Naive B cell (primary cell): ENCODE measurements around the gene GRID2. TPM values are rescaled to one million over a fixed set of nuclear protein-coding genes. Genes with fewer than 3 reads are reported as not detected.
A peak's percentile ranks its signal among the peaks of the same experiment; 100 is the strongest.

Source experiments
- ATAC-seq, 2 donors: fragments of 150-1000 bp; cut with Tn5 transposase; 2 replicates each; pipeline ENCODE4 v1.10.0; 2021; ENCODE audit warnings: low read depth in 2 of 2, mild to moderate bottlenecking in 2 of 2, moderate library complexity in 2 of 2
- DNase-seq: peaks from one replicate; pipeline ENCODE4 v3.0.0; 2022
- H3K27ac Mint-ChIP-seq, 6 donors: one replicate each; pipeline ENCODE4 v1.8.0; 2020 to 2022; ENCODE audit warnings: mild to moderate bottlenecking in 6 of 6, mixed read lengths in 6 of 6, moderate library complexity in 5 of 6, inconsistent platforms in 2 of 6
- H3K27me3 Mint-ChIP-seq, 3 donors: one replicate each; pipeline ENCODE4 v1.8.0; 2021 to 2022; ENCODE audit warnings: mixed read lengths in 3 of 3, mild to moderate bottlenecking in 1 of 3
- H3K36me3 Mint-ChIP-seq, 2 donors: one replicate each; pipeline ENCODE4 v1.8.0; 2020 to 2022; ENCODE audit warnings: mixed read lengths in 2 of 2, inconsistent platforms in 1 of 2, mild to moderate bottlenecking in 1 of 2
- H3K4me1 Mint-ChIP-seq, 3 donors: one replicate each; pipeline ENCODE4 v1.8.0; 2020 to 2022; ENCODE audit warnings: mixed read lengths in 3 of 3, inconsistent platforms in 1 of 3, mild to moderate bottlenecking in 1 of 3, moderate library complexity in 1 of 3
- H3K4me3 Mint-ChIP-seq, 8 donors: one replicate each; pipeline ENCODE4 v1.8.0; 2020 to 2022; ENCODE audit warnings: mild to moderate bottlenecking in 8 of 8, mixed read lengths in 8 of 8, moderate library complexity in 8 of 8, inconsistent platforms in 2 of 8
- H3K9me3 Mint-ChIP-seq, 7 donors: one replicate each; pipeline ENCODE4 v1.8.0; 2020 to 2022; ENCODE audit warnings: mixed read lengths in 7 of 7, mild to moderate bottlenecking in 5 of 7, inconsistent platforms in 2 of 7, moderate library complexity in 1 of 7
- polyA plus RNA-seq, 6 donors: library from polyadenylated mRNA; unstranded; fragments of 300-500 nt; fragmentation: Illumina TruSeq; gene quantifications; one replicate each; pipeline ENCODE4 v1.2.3, GENCODE V29; 2021; ENCODE audit warnings: low read depth in 6 of 6

The GRID2 gene
- polyA plus RNA-seq, 6 donors from 2014 or later: not detected

DNA sequence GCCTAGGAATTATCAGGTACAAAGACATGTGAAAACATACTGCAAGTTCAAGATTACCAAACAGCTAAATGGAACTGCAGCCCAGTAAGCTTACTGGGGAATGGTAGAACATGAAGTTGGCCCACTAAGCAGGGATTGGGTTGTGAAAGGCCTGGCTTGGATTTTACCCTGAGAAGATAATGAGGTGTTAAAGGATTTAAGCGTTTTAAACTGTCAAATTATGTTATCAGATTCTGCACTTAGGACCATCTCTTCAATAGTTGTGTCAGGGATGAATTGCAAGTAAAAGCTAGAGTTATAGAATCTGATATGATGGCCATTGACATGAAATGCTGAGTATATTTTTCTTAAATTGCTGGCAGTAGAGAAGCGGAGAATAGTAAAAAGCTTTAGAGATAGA, 225.7 kb downstream of the GRID2 start:
- no peaks in the 10 kb centered on the region for H3K4me1 Mint-ChIP-seq
- ATAC-seq: no peak
- peaks cover 0 to 6% (median 2%) of the 10 kb centered on the region in 7 donors for H3K9me3 Mint-ChIP-seq
- H3K27ac Mint-ChIP-seq: no peak overlapping the region
- no peaks in the 10 kb centered on the region for H3K36me3 Mint-ChIP-seq
- no peak overlapping the region for H3K4me3 Mint-ChIP-seq
- H3K27me3 Mint-ChIP-seq: no peaks in the 10 kb centered on the region
- no peak for DNase-seq

GRCh38 chr4:92535599-92535998, 231.8 kb downstream of the GRID2 start:
- Mint-ChIP-seq H3K27ac (no peak overlapping the region), H3K27me3 (no peaks in the 10 kb centered on the region), H3K36me3 (no peaks in the 10 kb centered on the region), H3K9me3 (peaks cover 0 to 5% (median 0%) of the 10 kb centered on the region in 7 donors), H3K4me1 (no peaks in the 10 kb centered on the region), H3K4me3 (peak overlapping the region in 1 of 8 donors; percentile 60)
- no peak for DNase-seq
- ATAC-seq: no peak

DNA sequence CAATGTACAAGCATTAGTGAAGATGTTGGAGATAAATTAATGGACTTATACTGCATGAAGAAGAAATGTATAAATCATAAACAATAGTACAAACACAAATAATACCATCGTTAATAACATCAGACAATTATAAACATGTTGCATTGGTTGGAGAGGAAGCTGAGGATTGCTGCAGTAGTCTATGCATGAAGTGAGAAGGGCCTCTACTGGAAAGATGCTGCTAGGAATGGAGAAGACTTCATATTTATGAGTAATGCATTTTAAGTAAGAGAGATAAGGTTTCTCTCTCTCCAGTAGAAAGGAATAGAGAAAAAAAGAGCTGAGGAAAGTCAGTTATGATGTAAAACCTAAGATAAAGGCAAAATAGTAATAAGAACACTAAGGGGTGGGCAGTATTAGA, 247.8 kb downstream of the GRID2 start:
- no peak overlapping the region for H3K4me3 Mint-ChIP-seq
- no peaks in the 10 kb centered on the region for H3K4me1 Mint-ChIP-seq
- peaks cover 0 to 6% (median 3%) of the 10 kb centered on the region in 7 donors for H3K9me3 Mint-ChIP-seq
- H3K27me3 Mint-ChIP-seq: no peaks in the 10 kb centered on the region
- no peak overlapping the region for H3K27ac Mint-ChIP-seq
- no peak for DNase-seq
- ATAC-seq: no peak
- no peaks in the 10 kb centered on the region for H3K36me3 Mint-ChIP-seq

GRCh38 chr4:92566269-92566668, 262.5 kb downstream of the GRID2 start:
- Mint-ChIP-seq H3K27ac (no peak overlapping the region), H3K4me1 (no peaks in the 10 kb centered on the region), H3K27me3 (no peaks in the 10 kb centered on the region), H3K36me3 (no peaks in the 10 kb centered on the region), H3K9me3 (peaks cover 0 to 12% (median 9%) of the 10 kb centered on the region in 7 donors), H3K4me3 (no peak overlapping the region)
- no peak for DNase-seq
- no peak for ATAC-seq

GRCh38 chr4:92580816-92581215, 277.1 kb downstream of the GRID2 start:
- Mint-ChIP-seq H3K36me3 (no peaks in the 10 kb centered on the region), H3K9me3 (peaks cover 0 to 5% (median 3%) of the 10 kb centered on the region in 7 donors), H3K27ac (no peak overlapping the region), H3K27me3 (no peaks in the 10 kb centered on the region), H3K4me3 (no peak overlapping the region), H3K4me1 (no peaks in the 10 kb centered on the region)
- DNase-seq (no peak), ATAC-seq (no peak)

DNA sequence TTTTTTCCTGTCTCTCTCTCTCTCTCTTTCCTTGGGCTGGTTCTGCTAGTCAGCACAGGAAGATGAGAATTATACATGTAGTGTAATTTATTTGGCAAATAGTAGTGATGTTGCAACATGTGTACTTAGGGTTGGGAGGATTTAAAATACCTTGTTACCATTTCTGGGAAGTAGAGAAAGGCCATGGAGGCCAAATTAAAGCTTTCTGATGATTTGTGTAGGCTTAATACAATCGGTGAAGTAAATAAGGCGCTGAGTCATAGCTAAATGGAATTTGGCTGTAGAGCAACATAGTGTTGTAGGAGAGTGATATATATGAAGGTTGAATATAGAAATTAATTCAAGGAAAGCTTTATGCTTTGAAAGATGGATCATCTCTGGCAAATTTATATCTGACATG, 295.3 kb downstream of the GRID2 start:
- H3K9me3 Mint-ChIP-seq: peaks cover 0 to 5% (median 0%) of the 10 kb centered on the region in 7 donors
- no peaks in the 10 kb centered on the region for H3K27me3 Mint-ChIP-seq
- no peaks in the 10 kb centered on the region for H3K36me3 Mint-ChIP-seq
- DNase-seq (no peak), ATAC-seq (no peak)
- H3K27ac Mint-ChIP-seq: no peak overlapping the region
- no peaks in the 10 kb centered on the region for H3K4me1 Mint-ChIP-seq
- H3K4me3 Mint-ChIP-seq: no peak overlapping the region

DNA sequence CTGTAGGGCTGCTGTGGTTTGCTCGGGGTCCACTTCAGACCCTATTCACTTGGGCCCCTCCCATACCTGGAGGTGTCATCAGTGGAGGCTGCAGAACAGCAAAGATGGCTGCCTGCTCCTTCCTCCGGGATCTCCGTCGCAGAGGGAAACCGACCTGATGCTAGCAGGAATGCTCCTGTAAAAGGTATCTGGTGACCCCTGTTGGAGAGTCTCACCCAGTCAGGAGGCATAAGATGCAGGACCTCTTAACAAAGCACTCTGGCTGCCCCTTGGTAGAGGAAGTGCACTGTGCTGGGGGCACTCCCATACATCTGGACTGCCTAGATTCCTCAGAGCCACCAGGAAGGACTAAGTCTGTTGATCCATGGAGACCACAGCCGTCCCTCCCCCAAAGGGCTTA, 296.9 kb downstream of the GRID2 start:
- Mint-ChIP-seq H3K27ac (no peak overlapping the region), H3K9me3 (peaks cover 0 to 5% (median 0%) of the 10 kb centered on the region in 7 donors), H3K4me3 (no peak overlapping the region), H3K36me3 (no peaks in the 10 kb centered on the region), H3K27me3 (no peaks in the 10 kb centered on the region), H3K4me1 (no peaks in the 10 kb centered on the region)
- DNase-seq (no peak), ATAC-seq (no peak)

DNA sequence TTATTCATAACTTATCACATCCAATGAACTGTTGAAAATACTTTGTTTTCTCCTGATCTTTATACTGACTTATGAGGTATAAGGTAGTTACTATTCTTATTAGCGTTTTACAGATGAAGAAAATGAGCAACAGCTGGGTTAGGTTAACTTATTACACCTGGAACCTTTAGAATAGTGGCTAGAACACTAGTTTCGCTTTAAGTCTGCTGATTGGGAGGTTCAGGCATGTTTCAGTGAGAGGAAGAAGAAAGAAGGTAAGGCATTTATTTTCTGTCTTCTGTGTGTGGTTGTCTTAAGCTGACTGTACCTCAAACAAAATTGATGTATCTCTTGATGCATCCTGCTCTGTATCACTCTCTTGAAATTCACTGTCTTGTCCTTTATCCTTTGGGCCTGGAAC, 302.5 kb downstream of the GRID2 start:
- DNase-seq (no peak), ATAC-seq (no peak)
- no peak overlapping the region for H3K27ac Mint-ChIP-seq
- H3K4me3 Mint-ChIP-seq: no peak overlapping the region
- peaks cover 0 to 4% (median 2%) of the 10 kb centered on the region in 7 donors for H3K9me3 Mint-ChIP-seq
- H3K27me3 Mint-ChIP-seq: no peaks in the 10 kb centered on the region
- no peaks in the 10 kb centered on the region for H3K36me3 Mint-ChIP-seq
- no peaks in the 10 kb centered on the region for H3K4me1 Mint-ChIP-seq

DNA sequence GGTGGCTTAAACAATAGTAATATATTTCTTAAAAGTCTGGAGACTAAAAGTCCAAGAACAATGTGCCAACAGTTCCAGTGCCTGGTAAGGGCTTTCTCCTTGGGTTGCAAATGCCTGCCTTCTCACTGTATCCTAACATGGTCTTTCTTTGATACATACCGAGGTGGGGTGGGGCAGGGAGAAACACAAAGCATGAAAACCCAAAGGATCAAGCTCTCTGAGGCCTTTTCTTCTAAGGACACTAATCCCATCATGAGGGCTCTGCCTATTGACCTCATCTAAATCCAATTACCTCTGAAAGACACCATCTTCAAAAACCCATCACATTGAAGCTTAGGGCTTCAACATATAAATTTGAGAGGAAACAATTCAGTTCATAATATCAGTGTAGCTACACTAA, 311.3 kb downstream of the GRID2 start:
- ATAC-seq (no peak), DNase-seq (no peak)
- Mint-ChIP-seq H3K9me3 (peaks cover 0 to 2% (median 0%) of the 10 kb centered on the region in 7 donors), H3K4me3 (no peak overlapping the region), H3K27me3 (no peaks in the 10 kb centered on the region), H3K4me1 (no peaks in the 10 kb centered on the region), H3K27ac (no peak overlapping the region), H3K36me3 (no peaks in the 10 kb centered on the region)

DNA sequence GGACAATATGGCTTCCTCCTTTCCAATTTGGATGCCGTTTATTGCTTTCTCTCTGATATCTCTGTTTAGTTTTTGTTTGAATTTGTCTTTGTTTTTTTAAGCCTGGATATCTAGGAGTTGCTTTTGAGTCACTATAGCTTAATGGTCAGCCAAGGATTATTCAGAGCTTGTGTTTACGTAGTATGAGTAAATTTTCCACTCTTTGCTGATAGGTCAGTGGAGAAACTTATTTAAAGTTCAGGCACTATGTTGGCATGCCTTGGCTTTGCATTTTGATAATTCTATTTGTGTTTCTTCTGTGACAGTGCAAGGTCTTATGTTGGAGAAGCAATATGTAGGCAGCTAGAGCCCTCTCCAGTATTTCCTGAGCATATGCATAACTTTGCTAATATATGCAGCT, 315.2 kb downstream of the GRID2 start:
- no peak for ATAC-seq
- no peak overlapping the region for H3K27ac Mint-ChIP-seq

GRCh38 chr4:92629302-92629701, 325.5 kb downstream of the GRID2 start:
- Mint-ChIP-seq H3K27ac (no peak overlapping the region), H3K4me3 (no peak overlapping the region), H3K9me3 (peaks cover 0 to 11% (median 2%) of the 10 kb centered on the region in 7 donors), H3K36me3 (no peaks in the 10 kb centered on the region), H3K4me1 (no peaks in the 10 kb centered on the region), H3K27me3 (no peaks in the 10 kb centered on the region)
- ATAC-seq: no peak
- DNase-seq: no peak

More for the DNA sequence above, 315.2 kb downstream of the GRID2 start:
- Mint-ChIP-seq H3K27me3 (no peaks in the 10 kb centered on the region), H3K4me1 (no peaks in the 10 kb centered on the region), H3K36me3 (no peaks in the 10 kb centered on the region), H3K4me3 (no peak overlapping the region), H3K9me3 (peaks cover 0 to 2% (median 0%) of the 10 kb centered on the region in 7 donors)
- no peak for DNase-seq

DNA sequence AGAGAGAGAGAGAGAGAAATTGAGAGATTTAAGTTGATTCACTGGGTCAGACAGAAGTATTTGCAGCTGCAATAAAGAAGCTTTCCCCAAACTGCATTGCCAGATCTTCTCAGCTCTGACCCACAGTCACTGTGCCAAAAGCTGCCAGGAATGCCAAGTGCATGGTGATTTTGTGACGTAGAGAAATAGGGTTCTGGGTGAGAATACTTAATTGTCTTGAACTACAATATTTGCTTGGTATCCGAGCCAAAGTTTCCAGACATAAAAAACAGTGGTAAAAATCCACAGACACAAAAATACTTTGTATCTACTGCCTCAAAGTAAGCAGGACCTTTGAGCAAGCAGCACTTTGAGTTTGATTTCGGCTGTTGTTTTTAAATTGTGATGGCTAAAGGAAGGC, 331.1 kb downstream of the GRID2 start:
- Mint-ChIP-seq H3K4me1 (no peaks in the 10 kb centered on the region), H3K36me3 (no peaks in the 10 kb centered on the region), H3K27me3 (no peaks in the 10 kb centered on the region), H3K9me3 (no peaks in the 10 kb centered on the region), H3K27ac (no peak overlapping the region), H3K4me3 (no peak overlapping the region)
- no peak for DNase-seq
- ATAC-seq: no peak

DNA sequence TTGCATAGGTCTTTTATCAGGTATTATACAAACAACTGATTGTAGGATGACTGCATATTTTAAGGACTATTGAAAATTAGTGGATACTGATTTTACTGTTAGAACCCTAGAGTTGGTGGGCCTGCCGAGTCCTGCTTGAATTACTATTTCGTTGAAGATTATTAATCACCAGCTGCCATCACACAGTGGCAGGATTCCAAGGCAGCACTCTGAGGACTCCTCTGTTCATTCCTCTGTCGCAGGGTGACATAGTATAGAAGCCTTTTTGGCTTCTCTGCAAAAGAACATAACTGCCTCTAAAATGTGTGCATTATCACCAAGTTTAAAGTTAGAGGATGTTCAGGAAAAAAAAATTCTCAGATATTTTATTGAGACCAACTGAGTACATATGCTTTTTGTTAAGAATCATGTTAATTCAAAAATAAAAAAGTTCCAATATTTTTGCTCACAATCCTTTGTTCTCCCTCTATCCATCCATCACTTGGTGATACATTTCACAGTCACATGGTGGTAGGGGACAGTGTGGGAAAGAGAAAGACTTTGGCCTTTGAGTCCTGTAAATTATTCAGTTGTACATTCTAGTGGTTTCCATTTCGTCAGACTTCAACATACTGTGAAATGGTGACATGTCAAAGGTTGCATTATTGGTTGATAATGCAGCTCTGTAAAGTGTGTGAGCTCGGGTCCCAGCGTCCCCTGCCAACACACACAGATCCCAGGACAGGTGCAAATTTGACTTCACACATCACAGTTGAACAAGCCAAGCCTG, 332.5 kb downstream of the GRID2 start:
- H3K9me3 Mint-ChIP-seq: no peaks in the 10 kb centered on the region
- no peak overlapping the region for H3K4me3 Mint-ChIP-seq
- no peak for DNase-seq

GRCh38 chr4:92641409-92641808, 337.6 kb downstream of the GRID2 start:
- Mint-ChIP-seq H3K36me3 (no peaks in the 10 kb centered on the region), H3K4me3 (no peak overlapping the region), H3K9me3 (peaks cover 0 to 2% (median 0%) of the 10 kb centered on the region in 7 donors), H3K27me3 (no peaks in the 10 kb centered on the region), H3K27ac (no peak overlapping the region), H3K4me1 (no peaks in the 10 kb centered on the region)
- DNase-seq (no peak), ATAC-seq (no peak)

More for the DNA sequence above, 332.5 kb downstream of the GRID2 start:
- H3K27ac Mint-ChIP-seq: no peak overlapping the region
- H3K4me1 Mint-ChIP-seq: no peaks in the 10 kb centered on the region
- H3K27me3 Mint-ChIP-seq: no peaks in the 10 kb centered on the region
- ATAC-seq: no peak
- H3K36me3 Mint-ChIP-seq: no peaks in the 10 kb centered on the region
